GM21576 (cell line): ENCODE results near the gene CYP11A1.
"Not testable (repeated sequence)": the region's sequence is repeated elsewhere in the genome, so short reads cannot be mapped to it uniquely, and the experiment has no call there.

Source experiments
- ATAC-seq: cut with Tn5 transposase; IDR thresholded peaks from one replicate; pipeline ENCODE4 v1.9.1; 2021; ENCODE audit warnings: mild to moderate bottlenecking, moderate library complexity; ENCODE audit not compliant: unreplicated experiment

The CYP11A1 gene

DNA sequence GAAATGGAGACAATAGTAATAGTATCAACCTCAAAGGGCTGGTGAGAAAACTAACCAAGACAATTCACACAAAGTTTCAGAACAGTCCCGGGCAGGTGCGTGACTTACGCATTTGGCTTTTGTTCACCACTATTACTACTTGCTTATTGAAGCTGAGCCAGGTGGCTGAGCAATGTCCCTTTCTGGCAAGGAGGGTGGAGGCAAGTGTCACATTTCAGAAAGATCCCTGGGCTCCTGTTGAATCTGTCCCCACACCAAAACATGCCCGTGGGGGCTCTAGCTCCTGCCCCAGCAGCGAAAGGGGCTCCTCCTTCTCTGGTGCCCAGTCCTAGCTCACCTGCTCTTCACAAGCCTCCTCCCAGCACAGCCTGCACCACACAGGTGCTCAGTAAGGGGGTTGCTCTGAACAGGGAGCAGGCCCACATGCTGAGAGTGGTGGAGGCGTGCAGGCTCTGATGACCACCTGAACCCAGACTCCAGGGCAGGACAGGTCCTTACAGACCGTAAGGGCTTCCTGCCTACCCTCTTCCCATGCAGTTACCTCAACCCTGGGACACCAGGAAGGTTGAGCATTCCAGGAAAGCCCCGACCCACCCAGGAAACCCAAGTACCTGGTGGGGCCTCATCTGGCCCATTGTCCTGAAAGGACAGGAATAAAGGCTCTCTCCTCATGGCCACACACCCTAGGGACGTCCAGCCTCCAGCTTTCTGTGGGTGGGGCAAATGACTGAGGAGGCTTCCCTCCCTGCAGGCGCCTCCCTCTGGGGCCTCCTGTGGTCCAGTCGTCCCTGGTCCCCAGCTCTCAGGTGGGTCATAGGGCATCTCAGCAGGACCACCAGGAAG lies 33.7 kb upstream of the CYP11A1 start:
- no peak for ATAC-seq

DNA sequence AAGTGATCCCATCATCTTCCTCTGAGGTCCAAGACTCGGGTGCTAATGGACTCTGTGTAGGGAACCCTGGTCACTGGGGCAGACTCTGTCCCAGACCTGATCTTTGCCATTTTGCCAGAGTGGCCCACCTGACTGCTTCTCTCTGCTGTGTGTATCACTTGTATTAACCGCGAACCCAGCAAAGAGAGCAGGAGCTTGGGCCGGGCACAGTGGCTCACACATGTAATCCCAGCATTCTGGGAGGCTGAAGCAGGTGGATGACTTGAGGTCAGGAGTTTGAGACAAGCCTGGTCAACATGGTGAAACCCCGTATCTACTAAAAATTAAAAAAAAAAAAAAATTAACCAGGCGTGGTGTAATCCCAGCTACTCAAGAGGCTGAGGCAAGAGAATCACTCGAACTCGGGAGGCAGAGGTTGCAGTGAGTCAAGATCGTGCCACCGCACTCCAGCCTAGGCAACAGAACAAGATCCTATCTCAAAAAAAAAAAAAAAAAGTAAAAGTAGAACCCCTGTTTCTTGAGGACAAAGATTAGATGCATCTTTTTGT lies 32.9 kb upstream of the CYP11A1 start:
- ATAC-seq = no peak

- ATAC-seq = no peak
Observed at GRCh38 chr15:74399511-74400312, 32.3 kb upstream of the CYP11A1 start.

DNA sequence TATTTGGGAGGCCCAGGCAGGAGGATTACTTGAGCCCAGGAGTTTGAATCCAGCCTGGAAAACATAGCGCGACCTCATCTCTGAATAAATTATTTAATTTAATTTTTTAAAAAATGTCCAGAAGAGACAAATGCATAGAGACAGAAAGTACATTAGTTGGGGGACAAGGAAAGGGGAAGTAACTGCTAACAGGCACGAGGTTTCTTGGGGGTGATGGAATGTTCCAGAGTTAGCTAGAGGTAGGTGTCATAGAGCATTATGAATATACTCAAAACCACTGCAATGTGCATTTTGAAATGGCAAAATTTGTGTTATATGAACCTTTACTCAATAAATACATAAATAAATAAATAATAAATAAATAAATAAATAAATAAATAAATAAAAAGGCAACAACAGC lies 31.7 kb upstream of the CYP11A1 start:
- ATAC-seq = no peak

GRCh38 chr15:74398183-74398582 lies 30.7 kb upstream of the CYP11A1 start:
- no peak for ATAC-seq

GRCh38 chr15:74397239-74398068 lies 30.0 kb upstream of the CYP11A1 start:
- ATAC-seq = no peak

- peak; percentile 40 for ATAC-seq
Observed at GRCh38 chr15:74396445-74397238, 29.2 kb upstream of the CYP11A1 start.

DNA sequence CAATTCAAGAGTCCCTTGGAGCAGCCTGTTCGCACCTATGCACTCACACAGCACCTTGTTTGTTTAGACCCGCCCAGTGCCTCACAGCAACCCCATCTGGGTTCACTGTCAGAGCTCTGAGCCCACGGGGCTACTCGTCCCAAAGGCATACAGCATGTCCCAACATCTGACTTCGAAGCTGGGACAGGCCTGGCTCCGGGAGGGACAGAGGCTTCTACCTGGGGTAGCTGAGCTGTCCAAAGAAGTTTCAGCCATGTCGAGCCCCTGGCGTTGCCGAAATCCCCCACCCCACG lies 28.6 kb upstream of the CYP11A1 start:
- ATAC-seq = peak; percentile 3

DNA sequence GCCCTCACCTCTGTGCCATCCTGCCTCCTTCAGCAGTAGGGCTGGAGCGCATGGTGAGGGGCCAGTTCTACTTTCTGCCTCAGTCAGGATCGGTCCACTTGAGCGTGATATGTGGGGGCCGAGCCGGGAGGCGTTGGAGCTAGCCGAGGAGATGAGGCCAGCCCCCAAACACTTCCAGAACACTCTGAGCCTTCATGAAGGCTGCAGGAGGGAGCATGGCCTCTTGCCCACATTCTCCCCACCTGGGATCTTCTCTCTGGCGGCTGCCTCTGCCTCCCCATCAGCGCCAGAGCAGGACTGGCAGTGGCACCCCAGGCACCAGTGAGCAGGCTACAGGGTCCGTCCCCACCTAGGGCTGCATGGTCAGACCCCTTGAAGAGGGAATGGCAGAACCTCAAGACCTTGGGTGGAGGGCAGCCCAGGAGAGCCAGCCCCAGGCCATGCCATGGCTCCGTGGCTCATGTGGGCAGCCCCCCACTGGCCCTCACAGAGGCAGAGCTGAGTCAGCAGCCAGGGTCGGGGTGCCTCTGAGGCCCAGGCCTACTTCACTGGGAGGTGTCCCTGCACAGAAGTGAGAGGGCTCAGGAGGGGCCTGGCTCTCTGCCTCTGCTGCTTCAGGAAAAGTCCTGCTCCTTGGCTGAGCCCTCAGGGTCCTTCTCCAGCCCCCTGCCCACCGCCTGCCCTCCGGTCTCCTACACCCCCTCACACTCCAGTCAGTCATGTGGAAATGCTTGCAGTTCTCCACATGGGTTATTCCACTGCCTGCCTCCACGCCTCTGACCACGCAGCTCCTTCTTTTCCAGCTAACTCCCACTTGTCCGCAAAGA lies 28.1 kb upstream of the CYP11A1 start:
- ATAC-seq = no peak

GRCh38 chr15:74394090-74394846 lies 26.8 kb upstream of the CYP11A1 start:
- no peak for ATAC-seq

GRCh38 chr15:74393423-74393822 lies 26.0 kb upstream of the CYP11A1 start:
- no peak for ATAC-seq

- no peak for ATAC-seq
Observed at GRCh38 chr15:74392902-74393301, 25.5 kb upstream of the CYP11A1 start.

DNA sequence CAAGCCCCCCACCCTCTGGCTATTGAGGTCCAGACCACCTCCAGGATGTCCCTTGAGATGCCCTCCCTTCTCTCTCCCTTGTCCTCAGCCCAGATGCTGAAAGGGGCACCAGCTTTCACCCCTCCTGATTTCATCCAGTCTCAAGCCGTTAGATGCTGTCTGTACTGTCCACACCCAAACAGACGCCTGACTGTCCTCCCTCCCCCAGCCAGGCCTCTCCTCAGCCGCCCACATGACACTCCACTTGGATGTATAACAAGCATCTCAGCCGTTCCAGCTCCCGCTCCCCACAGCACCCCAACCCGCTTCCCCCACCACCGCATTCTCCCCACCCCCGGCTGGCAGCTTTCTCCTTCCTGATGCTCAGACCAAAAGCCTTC lies 25.0 kb upstream of the CYP11A1 start:
- ATAC-seq = no peak

- no peak for ATAC-seq
Observed at GRCh38 chr15:74391582-74392450, 24.4 kb upstream of the CYP11A1 start.

GRCh38 chr15:74390647-74391288 lies 23.3 kb upstream of the CYP11A1 start:
- ATAC-seq = no peak

DNA sequence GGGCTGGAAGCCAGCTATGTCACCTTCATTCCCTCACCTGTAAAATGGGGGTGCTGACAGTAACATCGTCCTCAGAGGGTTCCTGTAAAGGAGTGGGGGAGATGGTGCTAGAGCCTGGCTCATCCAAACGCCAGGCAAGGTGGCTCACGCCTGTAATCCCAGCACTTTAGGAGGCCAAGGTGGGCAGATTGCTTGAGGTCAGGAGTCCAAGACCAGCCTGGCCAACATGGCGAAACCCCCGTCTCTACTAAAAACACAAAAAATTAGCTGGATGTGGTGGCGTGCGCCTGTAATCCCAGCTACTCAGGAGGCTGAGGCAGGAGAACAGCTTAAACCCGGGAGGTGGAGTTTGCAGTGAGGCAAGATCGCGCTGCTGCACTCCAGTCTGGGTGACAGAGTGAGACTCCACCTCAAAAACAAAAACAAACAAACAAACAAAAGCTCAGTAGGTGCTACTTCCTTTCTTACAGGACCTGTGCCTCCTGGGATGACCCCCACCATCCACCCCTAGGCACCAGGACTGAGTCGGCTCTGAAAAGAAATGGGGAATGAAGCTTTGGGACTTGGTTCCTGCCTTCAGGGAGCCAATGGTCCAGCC lies 22.7 kb upstream of the CYP11A1 start:
- ATAC-seq = not testable (repeated sequence)
